Tongue (tissue), 2 donors: ENCODE results near the gene SCAP. TPM values are rescaled to one million over a fixed set of nuclear protein-coding genes. Genes with fewer than 3 reads are reported as not detected.

Experiments
- small RNA-seq: library from RNA; depleted of rRNA; stranded (forward); fragments of <200 nt; gene quantifications from one replicate; pipeline ENCODE3, GENCODE V24; 2014; ENCODE audit warnings: low replicate concordance
- total RNA-seq: library from RNA; depleted of rRNA; stranded (reverse); fragments of >200 nt; gene quantifications from one replicate; pipeline ENCODE4 v1.2.3, GENCODE V29; 2014

The SCAP gene
- total RNA-seq, 1 donor from 2014 or later = 58.6 TPM

Small RNA genes lying within 50 kb of the gene (small RNA-seq; reads per million reads assigned to genes)
- not detected for gene AC099778.2

Other genes starting within 250 kb of the SCAP start
- gene KIF9, start 193.1 kb downstream of the SCAP start, total RNA-seq = 9.1 TPM
- gene KLHL18, start 193.0 kb downstream of the SCAP start, total RNA-seq = 16.6 TPM
- 18.8 TPM for gene PTPN23, start 94.9 kb downstream of the SCAP start, total RNA-seq
- gene ELP6, start 37.8 kb upstream of the SCAP start, total RNA-seq = 17.8 TPM
- 1.4 TPM for gene CSPG5, start 102.9 kb upstream of the SCAP start, total RNA-seq